ENCODE measurements around the gene MBD1.
"Not testable (repeated sequence)": the region's sequence is repeated elsewhere in the genome, so short reads cannot be mapped to it uniquely, and the experiment has no call there.

The MBD1 gene

DNA sequence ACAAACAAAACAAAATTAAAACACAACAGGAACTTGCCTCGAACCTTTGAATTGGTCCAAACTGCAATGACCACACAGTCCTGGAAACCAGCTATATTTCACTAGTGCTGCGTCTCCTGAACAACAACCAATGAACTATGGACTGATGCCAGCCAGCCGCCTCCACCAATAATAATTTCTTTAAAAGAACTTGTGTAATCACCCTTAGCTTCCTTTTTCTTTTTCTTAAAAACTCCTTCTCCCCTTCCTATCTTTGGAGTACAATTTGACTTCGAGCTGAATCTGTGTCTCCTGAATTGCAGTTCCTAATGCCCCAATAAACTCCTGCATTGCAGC, 7.8 kb upstream of the MBD1 start:
- no peak for DNase-seq (ENCODE audit: low spot score)

DNA sequence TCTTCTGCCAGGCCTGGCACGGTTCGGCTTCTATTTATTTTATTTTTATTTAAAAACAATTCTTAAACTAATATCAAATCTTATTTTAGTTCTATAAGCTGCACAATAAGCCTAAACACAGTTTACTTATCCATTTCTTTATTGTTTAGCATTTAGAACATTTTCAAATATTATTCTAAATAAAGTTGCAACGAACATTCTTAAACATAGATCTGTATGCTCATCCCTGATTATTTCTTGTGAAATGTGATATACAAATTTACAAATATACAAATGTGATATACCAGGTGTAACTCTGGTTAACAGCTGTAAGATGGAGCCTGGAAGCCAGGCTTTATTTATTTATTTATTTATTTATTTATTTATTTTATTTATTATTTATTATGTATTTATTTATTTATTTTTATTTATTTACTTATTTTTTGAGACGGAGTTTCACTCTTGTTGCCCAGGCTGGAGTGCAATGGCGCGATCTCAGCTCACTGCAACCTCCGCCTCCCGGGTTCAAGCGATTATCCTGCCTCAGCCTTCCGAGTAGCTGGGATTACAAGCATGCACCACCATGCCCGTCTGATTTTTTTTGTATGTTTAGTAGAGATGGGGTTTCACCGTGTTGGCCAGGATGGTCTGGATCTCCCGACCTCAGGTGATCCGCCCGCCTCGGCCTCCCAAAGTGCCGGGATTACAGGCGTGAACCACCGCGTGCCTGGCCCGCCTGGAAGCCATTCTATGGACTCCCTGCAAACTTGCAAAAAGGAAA, 7.2 kb upstream of the MBD1 start:
- DNase-seq (ENCODE audit: low spot score), result not testable (repeated sequence)

DNA sequence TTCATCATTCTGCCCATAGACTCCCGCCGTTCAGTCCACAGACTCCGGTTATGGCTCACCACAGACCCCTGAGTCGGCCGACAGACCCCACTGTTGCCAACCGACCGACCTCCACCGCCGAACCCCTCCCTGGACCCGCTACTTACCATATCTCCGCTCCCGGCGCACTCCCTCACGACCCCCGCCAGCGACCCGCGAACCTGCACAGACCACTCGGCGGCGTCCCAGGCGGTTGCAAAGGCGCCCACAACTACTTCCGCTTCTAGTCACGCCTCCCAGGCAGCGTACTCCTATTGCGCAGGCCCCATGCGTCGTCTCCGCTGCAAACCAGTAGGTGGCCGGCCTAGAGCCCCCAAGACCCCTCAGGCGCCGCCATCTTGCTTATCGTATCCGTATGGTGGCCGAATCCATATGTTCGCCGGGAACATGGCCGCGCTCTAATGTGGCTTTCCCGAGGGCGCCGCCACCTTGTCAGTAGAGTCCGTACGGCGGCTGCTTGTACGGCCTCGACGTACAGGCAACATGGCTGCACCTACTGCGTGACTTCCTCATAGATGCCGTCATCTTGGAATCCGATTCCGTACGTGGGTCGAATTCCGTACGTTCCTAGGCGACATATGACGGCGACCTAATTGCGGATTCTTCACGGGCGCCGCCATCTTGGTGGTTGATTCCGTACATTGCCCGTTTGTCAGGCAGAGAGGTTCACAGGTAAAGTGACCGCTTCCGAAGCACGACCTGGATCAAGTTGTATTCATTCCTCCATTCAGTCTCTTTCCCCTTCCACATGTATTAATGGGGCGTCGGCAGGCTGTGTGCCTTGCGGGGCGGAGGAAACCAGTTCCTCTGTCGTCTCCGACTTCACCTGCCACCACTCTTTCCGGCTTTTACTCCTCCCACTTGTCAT, 6.4 kb upstream of the MBD1 start, which contains the start of gene CXXC1:
Gene CXXC1 (minus strand): TSS at position 252 of the 907 bp plus-strand sequence. CDS start 103 bp downstream, at position 149.
- DNase-seq (ENCODE audit: low spot score), result peak; percentile 96

DNA sequence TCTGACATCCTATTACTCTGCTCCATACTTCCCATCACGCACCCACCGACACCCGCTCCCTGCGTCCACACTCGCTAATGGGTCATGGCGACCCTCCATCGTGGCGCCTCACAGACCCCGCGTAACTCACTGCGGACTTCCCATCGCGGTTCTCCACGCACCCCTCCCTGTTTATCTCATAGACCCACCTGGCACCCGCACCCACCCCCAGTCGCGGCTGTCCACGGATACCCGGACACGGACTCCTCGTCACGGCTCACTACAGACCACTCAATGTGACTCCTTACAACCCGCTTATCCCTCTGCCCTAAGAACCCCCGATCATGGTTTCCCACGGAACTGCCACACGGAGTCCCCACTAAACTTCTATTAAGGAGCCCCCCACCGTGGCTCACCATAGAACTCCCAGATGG, 5.7 kb upstream of the MBD1 start:
- no peak for DNase-seq (ENCODE audit: low spot score)

DNA sequence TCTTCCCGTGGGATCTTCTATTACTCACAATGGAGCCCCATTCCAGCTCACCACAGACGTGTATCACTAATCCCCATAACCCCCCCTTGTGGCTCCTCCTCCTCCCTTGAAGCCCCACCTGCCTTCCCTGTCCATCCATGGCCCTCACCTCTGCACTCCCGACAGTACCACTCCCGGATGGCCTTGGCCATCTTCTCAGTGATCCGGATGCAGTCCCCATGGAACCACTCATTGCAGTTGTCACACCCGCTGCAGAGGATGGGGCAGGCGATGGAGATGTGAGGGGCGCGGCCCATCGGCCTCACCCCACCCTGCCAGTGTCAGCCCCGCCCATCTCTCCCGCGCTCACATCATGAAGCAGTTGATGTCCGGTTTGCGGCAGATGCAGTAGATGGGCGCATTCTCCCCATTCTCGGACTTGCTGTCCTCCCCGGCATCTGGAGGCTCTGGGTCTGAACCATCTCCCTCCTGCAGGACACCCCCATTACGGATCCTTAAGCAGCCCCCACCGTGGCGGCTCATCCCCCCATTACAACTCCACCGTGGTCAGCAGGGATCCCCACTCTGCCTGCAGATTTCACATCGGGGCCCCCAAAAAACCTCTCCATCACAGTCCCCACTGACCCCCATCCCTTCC, 5.2 kb upstream of the MBD1 start:
- DNase-seq (ENCODE audit: low spot score), result no peak

DNA sequence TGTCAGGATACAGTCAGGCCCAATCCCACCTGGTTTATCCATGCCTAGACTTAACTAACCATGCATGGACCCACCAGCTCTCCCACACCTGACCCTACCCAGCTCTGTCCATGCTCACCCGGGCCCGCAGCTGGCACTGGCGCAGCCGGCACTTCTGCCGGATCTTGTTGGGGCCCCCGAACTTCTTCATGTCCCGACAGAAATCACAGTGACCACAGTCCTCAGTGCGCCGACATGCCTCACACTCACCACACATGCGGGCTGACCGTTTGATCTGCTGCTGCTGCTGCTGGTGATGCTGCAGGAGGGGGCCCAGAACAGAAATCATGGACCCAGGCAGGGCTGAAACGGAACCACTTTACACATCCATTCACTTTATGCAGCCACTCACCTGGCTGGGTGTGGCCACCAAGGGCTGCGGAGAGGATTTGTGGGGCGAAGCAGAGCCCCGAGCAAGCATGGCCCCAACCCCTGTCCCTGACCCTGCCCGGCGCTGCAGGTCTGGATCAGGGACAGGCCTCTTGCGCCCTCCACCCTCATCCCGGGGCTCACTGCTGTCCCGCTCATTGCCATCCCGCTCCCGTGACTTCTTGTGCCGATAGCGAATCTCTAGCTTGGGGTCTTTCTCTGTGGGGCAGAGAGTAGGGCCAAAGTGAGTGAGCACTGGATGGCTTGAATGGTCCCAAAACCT, 4.5 kb upstream of the MBD1 start:
- no peak for DNase-seq (ENCODE audit: low spot score)

DNA sequence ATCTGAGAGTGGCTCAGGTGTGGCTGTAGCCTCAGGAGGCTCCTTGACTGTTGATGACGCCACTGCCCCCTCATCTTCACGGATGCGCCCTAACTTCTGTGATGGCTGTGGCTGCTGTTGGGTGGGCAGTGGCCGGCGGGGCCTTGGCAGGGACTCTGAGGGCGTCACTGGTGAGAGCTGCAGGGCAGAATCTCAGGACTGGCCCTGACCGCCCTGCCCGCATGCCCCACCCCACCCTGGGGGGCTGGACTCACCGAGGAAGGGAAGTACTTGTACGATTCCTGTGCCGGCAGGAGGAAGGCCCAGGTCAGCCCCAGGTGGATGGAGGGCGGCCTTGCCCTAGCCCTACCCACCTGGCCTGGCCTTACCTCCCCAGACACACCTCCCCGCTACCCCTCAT, 3.7 kb upstream of the MBD1 start:
- no peak for DNase-seq (ENCODE audit: low spot score)

DNA sequence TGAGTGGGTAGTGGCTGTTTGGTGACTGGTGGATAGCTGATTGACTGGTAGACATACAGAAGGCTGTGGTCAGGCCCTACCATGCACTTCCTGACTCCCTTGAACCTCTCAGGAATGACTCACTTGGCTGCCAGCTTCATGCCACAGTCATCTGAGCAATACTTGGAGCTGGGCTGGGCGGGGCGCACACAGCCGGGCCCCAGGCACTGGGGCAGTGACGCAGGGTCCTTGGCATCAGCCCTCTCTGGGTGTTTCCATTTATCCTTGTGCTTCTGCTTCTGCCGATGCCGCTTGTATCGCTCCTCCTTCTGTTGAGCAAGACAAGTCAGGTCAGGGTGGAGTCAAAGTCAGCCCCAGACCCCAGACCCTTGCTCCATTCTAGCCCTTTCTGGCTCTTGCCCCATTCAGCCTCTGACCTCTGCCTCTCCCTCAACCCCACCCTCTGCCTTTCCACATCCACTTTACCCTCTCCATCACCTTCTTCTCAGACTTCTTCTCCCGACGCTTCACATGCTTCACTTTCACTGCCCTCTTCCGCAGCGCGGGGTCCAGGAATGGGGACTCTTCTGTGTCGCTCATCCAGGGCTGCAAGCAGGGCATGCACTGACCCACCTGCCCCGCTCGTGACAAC, 3.0 kb upstream of the MBD1 start:
- no peak for DNase-seq (ENCODE audit: low spot score)

DNA sequence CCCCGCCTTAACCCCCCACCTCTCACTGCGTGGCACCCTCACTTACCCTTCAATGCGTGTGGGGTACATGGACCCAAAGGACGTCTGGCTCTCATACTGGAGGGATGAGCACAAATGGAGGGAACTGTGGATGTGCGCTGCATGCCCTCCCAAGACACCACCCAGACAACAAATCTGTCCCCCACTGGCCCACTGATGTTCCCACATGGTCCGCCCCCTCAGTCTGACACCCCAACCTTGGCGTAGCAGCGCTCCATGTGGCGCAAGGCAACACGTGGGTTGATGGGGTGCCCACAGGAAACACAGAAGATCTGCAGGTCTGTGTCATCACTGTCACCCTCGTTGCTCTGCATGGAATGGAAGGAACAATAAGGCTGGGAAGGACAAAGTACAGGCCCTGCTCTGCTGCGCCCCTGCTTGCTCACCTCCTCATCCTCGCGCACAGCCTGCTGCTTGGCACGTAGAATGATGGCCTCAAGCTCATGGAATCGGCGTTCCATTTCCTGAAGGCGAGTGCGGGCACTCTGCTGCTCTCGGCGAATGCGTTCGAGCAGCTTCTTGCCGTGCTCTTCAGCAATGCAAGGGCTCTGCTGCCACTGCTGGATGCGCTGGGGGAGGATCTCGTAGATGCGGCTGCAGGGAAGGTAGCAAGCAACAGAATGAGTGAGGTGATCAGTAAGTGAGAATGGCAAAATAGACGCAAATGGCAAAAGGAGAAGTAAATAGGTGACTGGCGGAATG, 2.3 kb upstream of the MBD1 start:
- no peak for DNase-seq (ENCODE audit: low spot score)

DNA sequence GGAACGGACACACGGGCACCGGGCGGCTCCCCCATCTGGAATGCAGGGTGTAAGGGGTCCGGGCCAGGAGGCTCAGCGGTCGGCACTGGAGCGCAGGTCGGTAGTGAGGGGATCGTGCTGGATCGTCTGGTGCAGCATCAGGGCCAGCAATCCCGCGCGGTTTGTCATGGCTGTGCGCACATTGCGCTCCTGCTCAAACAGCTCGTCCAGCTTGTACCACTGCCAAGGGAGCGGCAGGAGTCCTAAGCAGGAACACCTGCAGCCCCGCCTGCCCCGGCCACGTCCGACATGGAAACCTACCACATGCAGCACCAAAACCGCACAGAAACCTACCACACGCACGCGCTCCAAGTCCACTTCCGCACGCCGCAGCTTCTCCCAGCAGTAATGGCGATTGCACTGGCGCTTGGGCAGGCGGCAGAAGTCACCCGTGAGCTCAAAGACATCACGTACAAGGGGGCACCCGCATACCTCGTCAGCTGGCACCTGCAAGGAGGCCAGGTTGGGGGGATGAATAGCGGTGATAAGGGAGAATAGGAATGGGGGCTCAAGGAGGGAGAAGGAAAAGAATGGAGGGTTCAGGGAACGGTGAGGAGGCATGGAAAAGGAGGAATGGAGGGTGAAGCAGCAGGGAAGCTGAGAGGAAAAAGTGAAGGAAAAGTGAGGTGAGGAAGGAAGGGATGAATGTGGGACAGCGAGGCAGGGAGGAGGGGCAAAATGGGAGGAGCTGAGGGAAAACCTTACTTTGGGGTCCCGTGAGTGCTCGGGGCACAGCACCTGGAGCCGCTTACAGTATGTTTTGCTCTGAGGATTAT, 1.4 kb upstream of the MBD1 start:
- DNase-seq (ENCODE audit: low spot score), result no peak

DNA sequence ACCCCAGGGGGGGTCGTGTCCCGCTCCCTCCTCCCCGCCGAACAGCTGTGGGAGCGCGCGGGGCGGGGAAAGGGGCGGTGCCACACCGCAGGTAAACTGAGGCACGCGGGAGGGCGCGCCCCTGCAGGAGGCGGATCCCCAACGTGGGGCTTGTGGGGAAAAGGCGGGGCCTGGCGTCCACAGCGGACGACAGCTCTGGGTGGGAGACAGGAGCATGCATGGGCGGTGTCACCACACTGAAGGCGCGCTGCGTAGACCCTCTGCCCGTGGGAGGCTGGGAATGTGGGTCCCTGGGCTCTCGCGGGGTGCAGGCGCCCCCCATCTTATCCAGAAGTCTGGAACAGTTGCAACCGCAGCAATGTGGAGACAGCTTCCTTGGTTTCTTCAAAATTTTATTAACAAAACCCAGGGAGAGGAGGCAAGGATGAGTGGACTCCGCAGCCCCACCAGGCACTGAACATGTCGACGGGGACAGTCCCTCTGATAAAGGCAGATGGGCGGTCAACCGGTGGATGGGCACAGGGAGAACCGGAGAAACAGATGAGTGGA, 723 bp upstream of the MBD1 start:
- DNase-seq (ENCODE audit: low spot score), result no peak

DNA sequence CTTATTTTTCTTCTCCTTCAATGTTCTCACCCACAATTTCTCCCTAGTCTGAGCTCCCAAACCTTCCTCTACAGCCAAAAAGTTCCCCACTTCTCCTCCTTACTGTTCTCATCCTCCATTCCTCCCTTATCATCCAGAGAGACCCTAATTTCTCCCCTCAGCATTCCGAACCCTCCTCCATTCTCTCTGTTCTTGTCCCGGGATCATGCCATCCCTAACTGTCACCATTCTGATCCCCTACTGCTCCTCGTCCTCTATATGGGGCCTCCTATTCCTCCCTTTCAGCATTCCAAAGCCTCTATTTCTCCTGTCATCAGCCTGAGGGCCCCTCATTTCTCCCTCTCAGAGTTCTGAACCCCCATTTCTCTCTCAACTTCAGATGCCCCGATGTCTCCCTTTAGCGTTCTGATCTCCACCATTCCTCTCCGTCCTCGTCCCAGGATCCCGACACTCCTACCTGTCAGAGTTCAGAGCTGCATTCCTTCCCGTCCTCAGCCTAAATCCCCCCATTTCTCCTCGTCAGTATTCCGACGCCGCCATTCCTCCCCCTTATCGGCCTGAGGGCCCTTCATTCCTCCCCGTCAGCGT, 522 bp downstream of the MBD1 start:
- DNase-seq (ENCODE audit: low spot score), result no peak

DNA sequence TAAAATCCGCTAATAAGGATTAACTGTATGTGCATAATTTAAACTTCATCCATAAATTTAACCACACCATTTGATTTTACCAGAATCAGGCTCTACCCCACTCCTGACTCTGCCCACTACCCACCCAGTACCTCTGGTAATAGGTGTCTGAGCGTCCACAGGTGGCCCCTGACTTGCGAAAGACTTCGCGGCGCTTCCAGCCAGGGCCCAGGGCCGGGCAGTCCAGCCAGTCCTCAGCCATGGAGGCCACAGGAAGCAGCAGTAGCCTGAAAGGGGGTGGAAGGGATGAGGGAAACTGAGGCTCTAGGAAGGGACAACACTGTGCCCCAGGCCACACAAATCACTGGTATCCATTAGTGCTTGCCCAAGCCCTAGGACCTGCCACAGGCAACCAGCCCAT, 1.6 kb downstream of the MBD1 start:
- no peak for DNase-seq (ENCODE audit: low spot score)

DNA sequence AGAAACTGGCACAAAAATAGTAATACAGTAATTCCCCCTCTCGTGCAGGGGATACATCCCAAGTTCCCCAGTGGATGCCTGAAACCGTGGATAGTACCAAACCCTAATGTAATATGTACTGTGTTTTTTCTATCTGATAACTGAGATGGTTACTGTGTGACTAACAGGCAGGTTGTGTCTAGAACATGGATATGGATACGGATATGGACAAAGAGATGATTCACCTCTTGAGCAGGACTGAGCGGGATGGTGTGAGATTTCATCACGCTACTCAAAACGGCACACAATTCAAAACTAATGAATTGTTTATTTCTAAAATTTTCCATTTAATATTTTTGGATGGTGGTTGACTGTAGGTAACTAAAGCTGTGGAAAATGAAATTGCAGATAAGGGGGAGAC, 3.4 kb downstream of the MBD1 start:
- DNase-seq (ENCODE audit: low spot score), result no peak

DNA sequence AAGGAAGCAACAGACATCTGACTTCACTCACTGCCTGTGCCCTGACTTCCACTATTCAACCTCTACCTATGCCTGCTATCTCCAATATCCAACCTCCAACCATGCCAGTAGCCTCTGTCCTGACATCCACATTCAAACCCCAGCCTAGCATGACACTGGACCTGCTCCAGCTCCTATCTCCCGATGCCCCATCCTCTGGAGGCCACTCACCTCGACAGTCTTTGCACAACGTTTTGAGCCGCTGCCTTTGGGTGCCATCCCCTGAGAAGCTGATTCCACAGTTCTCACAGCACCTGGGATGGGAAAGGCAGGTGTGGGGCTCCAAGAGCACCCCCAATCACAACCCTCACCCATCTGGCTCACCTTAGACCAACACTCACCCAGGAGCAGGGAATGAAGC, 4.9 kb downstream of the MBD1 start:
- no peak for DNase-seq (ENCODE audit: low spot score)

DNA sequence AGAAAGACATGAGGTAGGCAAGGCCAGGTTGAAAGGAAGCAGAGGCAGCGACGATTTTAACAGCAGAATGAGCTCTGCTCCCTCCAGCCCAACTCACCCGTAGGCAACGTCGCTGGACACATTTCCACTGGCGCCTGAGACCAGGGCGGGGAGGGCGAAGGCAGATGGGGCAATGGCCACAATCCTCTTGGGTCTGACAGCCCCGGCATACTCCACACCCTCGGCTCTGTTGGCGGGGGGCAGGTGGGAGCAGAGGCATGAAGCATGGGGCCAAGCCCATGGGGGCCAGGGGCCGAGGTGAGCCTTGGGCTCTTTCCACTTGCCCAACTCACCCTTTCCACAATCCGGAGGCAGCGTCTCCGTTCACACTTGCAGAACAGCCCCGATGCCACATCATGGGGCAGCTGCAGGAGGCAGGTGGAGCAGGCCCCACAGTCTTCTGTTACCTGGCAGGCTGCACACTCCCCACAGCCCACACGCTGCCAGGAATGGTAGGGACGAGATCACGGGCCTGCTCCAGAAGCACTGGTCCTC, 5.8 kb downstream of the MBD1 start:
- DNase-seq (ENCODE audit: low spot score), result no peak

DNA sequence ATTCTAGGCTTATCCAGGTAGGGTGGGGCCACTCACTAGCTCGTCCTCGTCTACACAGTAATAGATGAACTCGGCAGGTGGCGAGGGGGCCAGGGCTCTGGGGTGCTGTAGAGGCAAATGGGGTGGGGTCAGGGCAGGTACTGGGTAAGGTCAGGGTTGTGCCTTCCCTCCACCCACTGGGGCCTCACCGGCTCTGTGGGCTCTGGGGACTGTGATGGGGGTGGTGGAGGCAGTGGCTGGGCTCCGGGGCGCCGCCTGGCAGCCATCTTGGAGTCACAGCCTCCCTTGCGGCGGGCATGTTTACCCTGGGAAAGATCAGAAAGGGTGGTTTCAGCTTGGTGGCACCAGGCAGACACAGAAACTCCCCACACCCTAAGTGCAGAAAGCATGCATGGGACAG, 6.4 kb downstream of the MBD1 start:
- DNase-seq (ENCODE audit: low spot score), result no peak

DNA sequence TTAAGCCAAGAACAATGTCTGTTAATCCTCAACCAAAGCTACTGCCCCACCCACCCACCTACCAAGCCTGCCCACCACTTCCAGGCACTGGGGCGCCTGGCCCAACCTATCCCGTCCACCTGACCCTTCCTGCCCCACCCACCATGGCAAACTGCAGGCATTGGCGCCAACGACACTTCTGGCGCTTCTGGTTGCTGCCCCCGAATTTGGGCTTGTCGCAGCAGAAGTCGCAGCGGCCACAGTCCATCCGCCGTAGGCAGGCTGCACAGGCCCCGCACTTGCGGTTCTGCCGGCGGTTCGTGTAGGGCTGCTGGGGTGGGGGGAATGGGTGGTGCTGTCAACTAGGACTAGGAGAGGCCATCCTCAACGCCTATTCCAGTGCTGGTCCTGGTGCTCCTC, 7.3 kb downstream of the MBD1 start:
- no peak for DNase-seq (ENCODE audit: low spot score)

Data from hepatic stellate cell (primary cell).